Large intestine (tissue), 3 donors: ENCODE measurements around the gene HBQ1. TPM values are rescaled to one million over a fixed set of nuclear protein-coding genes. Genes with fewer than 3 reads are reported as not detected.
"Not testable (repeated sequence)": the region's sequence is repeated elsewhere in the genome, so short reads cannot be mapped to it uniquely, and the experiment has no call there.

Experiments
- DNase-seq, 2 donors: peaks; one replicate each; pipeline versions ENCODE4 v3.0.0 to v3.0.0-alpha.2; 2013
- H3K27ac ChIP-seq: one replicate; pipeline ENCODE4 v1.5.1; 2013; ENCODE audit warnings: low read length
- H3K27me3 ChIP-seq: 2 replicates; pipeline ENCODE4 v1.6.1; 2013; ENCODE audit warnings: low read length; ENCODE audit not compliant: control insufficient read depth, insufficient read depth
- H3K36me3 ChIP-seq: 2 replicates; pipeline ENCODE4 v1.6.1; 2013; ENCODE audit warnings: low read length; ENCODE audit not compliant: control insufficient read depth, insufficient read depth
- H3K4me1 ChIP-seq: one replicate; pipeline ENCODE4 v1.6.1; 2013; ENCODE audit warnings: low read length; ENCODE audit not compliant: control insufficient read depth, insufficient read depth
- H3K4me3 ChIP-seq: one replicate; pipeline ENCODE4 v1.5.1; 2013; ENCODE audit warnings: low read length
- H3K9me3 ChIP-seq: one replicate; pipeline ENCODE4 v1.6.1; 2013; ENCODE audit warnings: mild to moderate bottlenecking, low read depth, low read length, moderate library complexity; ENCODE audit not compliant: control insufficient read depth
- WGBS: methylation state at CpG from one replicate; pipeline ENCODE4 v1.1.5; 2013; ENCODE audit warnings: low lambda C conversion rate; ENCODE audit not compliant: insufficient coverage; 5-methylcytosine and 5-hydroxymethylcytosine counted together
- polyA plus RNA-seq: library from polyadenylated mRNA; unstranded; fragments of 120-200 nt; gene quantifications from one replicate; pipeline ENCODE4 v1.2.1, GENCODE V29; 2013

HBQ1 gene
- polyA plus RNA-seq, 1 donor: 0.73 TPM

- no peak for DNase-seq
- WGBS: no CpG with 5 or more reads among the region's 18 CpGs
These were observed 19.5 kb upstream of the HBQ1 start for GRCh38 chr16:160691-161190.

GRCh38 chr16:162271-162991, 17.8 kb upstream of the HBQ1 start:
- Histone ChIP-seq H3K9me3 (peaks cover 10% of the 10 kb centered on the region), H3K4me1 (peaks cover 7% of the 10 kb centered on the region), H3K36me3 (no peaks in the 10 kb centered on the region), H3K4me3 (no peak overlapping the region), H3K27ac (no peak overlapping the region), H3K27me3 (peaks cover 55% of the 10 kb centered on the region)
- 92% methylated on average over 2 of the region's 13 CpGs for whole genome bisulfite sequencing
- no peak for DNase-seq

More at GRCh38 chr16:160691-161190, 19.5 kb upstream of the HBQ1 start:
- Histone ChIP-seq H3K4me3 (no peak overlapping the region), H3K36me3 (no peaks in the 10 kb centered on the region), H3K27ac (no peak overlapping the region), H3K9me3 (peaks cover 6% of the 10 kb centered on the region), H3K27me3 (peaks cover 51% of the 10 kb centered on the region), H3K4me1 (peaks cover 7% of the 10 kb centered on the region)

GRCh38 chr16:163139-163538, 17.1 kb upstream of the HBQ1 start:
- H3K27me3 ChIP-seq: peaks cover 61% of the 10 kb centered on the region
- peaks cover 10% of the 10 kb centered on the region for H3K9me3 ChIP-seq
- no CpG with 5 or more reads among the region's 10 CpGs for WGBS
- H3K36me3 ChIP-seq, H3K4me3 ChIP-seq, H3K4me1 ChIP-seq, DNase-seq, H3K27ac ChIP-seq: not testable (repeated sequence)

- not testable (repeated sequence) for H3K27ac ChIP-seq, DNase-seq, H3K4me3 ChIP-seq, H3K36me3 ChIP-seq, H3K4me1 ChIP-seq
- Histone ChIP-seq H3K27me3 (peaks cover 62% of the 10 kb centered on the region), H3K9me3 (peaks cover 10% of the 10 kb centered on the region)
- WGBS: no CpG with 5 or more reads among the region's 3 CpGs
These were observed 16.6 kb upstream of the HBQ1 start for GRCh38 chr16:163696-164095.

GRCh38 chr16:164134-164823, 16.0 kb upstream of the HBQ1 start:
- H3K27ac ChIP-seq, H3K36me3 ChIP-seq, H3K4me3 ChIP-seq, DNase-seq, H3K4me1 ChIP-seq: not testable (repeated sequence)
- WGBS: no CpG with 5 or more reads among the region's 80 CpGs
- Histone ChIP-seq H3K9me3 (peaks cover 10% of the 10 kb centered on the region), H3K27me3 (peaks cover 68% of the 10 kb centered on the region)

- Histone ChIP-seq H3K27ac (no peak overlapping the region), H3K36me3 (no peaks in the 10 kb centered on the region), H3K4me3 (no peak overlapping the region), H3K4me1 (peaks cover 7% of the 10 kb centered on the region), H3K9me3 (peaks cover 10% of the 10 kb centered on the region), H3K27me3 (peaks cover 67% of the 10 kb centered on the region)
- no CpG with 5 or more reads among the region's 77 CpGs for WGBS
- no peak for DNase-seq
These were observed 15.3 kb upstream of the HBQ1 start for GRCh38 chr16:164827-165538.

GRCh38 chr16:165539-166374, 14.5 kb upstream of the HBQ1 start, which contains the start of gene HBM:
HBM (plus strand) TSS chr16:165978; CDS start chr16:165998, 20 bp downstream.
- Histone ChIP-seq H3K4me3 (no peak within 1 kb of the TSS), H3K9me3 (peaks cover 10% of the 10 kb centered on the region), H3K27ac (no peak within 1 kb of the TSS), H3K36me3 (no peaks in the 10 kb centered on the region), H3K27me3 (peaks cover 71% of the 10 kb centered on the region), H3K4me1 (peaks cover 7% of the 10 kb centered on the region)
- DNase-seq: no peak
- no CpG with 5 or more reads among the region's 75 CpGs for WGBS

GRCh38 chr16:166375-167121, 13.7 kb upstream of the HBQ1 start:
- Histone ChIP-seq H3K27ac (no peak overlapping the region), H3K27me3 (peaks cover 73% of the 10 kb centered on the region), H3K36me3 (no peaks in the 10 kb centered on the region), H3K4me3 (no peak overlapping the region), H3K4me1 (peaks cover 7% of the 10 kb centered on the region), H3K9me3 (peaks cover 10% of the 10 kb centered on the region)
- WGBS: no CpG with 5 or more reads among the region's 45 CpGs
- DNase-seq: no peak

- Histone ChIP-seq H3K9me3 (peaks cover 10% of the 10 kb centered on the region), H3K27me3 (peaks cover 73% of the 10 kb centered on the region), H3K4me3 (no peak overlapping the region), H3K4me1 (peaks cover 7% of the 10 kb centered on the region), H3K27ac (no peak overlapping the region), H3K36me3 (no peaks in the 10 kb centered on the region)
- WGBS: no CpG with 5 or more reads among the region's 11 CpGs
- DNase-seq: no peak
These were observed 13.1 kb upstream of the HBQ1 start for GRCh38 chr16:167122-167690.
